IPS-NIHi11 (cell line): ENCODE results near the gene HHAT.

Experiments
- DNase-seq: peaks from one replicate; pipeline ENCODE4 v3.0.0; 2012; ENCODE audit warnings: mixed read lengths, low spot score

HHAT gene

GRCh38 chr1:210487021-210487420, 158.3 kb downstream of the HHAT start:
- DNase-seq, result no peak

DNA sequence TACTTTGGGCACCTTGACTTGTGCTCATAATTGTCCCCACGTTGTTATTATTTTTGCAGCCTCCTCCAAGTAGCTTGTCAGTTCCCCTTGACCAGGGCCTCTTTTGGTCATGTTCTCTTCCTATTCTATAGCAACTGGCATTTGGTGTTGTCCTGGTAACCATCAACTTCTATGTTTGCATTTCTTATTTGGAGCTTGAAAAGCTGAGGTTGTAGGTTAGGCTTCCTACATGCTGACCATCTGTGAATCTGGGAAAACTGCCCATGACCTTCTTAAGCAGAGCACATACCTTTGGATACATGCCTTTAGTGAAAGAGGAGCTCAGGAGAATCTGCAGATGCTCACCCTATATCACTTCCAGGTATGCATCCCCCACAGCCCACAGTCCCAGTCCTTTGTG, 160.8 kb downstream of the HHAT start:
- DNase-seq, result no peak

- no peak for DNase-seq
Measured at GRCh38 chr1:210490781-210491180, 162.1 kb downstream of the HHAT start.

GRCh38 chr1:210496063-210496462, 167.4 kb downstream of the HHAT start:
- DNase-seq, result no peak

DNA sequence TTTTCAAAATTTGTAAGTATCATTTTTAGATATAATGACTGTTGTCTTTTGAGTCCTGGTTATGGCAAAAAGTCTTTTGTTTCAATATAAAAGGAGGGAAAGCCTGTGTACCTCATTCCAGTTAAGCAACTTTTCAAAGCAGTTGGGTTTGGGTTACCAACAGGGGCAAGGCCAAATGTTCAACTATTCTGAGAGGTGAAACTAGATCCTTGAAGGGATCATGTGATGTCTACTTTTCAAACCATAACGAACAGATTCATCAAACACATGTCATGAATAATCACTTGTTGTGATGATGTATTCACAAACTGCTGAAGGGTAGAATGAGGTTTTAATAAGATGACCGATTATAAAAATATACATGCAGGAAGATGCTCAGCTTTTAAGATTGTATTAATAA, 171.3 kb downstream of the HHAT start:
- DNase-seq, result no peak

- peak; percentile 21 for DNase-seq
Measured at GRCh38 chr1:210500831-210501230, 172.1 kb downstream of the HHAT start.

GRCh38 chr1:210504286-210504685, 175.6 kb downstream of the HHAT start:
- DNase-seq, result no peak

- no peak for DNase-seq
Measured at GRCh38 chr1:210505601-210506496, 177.1 kb downstream of the HHAT start.

DNA sequence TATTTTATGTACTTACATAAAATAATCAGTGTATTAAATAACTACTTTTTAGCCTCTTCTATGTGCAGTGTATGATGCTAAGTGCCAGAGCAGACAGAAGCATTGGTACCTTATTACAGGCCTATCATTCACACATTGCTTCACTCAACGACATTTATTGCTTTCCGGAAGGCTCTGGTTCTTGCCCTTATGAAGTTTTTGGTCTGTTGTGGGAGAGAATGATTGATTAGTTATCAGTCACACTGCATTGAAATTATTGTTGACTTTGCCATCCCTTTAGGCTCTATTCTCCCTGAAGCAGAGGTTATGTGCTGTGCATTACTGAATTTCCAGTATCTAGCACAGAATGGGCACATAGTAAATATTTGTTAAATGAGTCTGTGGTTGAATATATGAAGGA, 178.0 kb downstream of the HHAT start:
- no peak for DNase-seq

DNA sequence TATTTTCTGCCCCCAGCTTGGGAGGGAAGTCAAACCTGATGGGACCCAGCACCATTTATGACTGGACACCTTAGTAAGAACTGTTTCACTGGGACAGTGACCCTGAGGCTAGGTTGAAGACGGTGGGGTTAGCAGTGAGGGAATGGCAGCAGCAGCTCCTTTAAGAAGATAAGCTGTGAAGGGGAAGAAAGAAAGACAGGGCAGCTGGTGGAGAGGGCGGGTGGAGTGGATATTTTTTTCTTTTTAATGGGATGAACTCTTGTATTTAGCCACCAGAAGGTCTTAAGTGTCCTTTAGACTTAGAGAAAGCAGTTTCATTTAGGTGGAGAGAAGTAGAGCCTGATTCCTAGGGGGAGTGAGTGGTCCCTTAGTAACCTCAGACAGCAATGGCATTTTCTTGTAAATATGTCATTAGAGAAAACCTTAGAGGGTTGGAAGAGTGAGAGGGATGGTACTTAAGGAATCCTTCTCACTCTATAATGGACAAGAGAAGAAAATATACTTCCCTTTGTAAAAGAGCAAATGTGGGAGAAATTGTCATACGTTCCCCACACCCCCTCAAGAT, 187.5 kb downstream of the HHAT start:
- DNase-seq, result no peak

DNA sequence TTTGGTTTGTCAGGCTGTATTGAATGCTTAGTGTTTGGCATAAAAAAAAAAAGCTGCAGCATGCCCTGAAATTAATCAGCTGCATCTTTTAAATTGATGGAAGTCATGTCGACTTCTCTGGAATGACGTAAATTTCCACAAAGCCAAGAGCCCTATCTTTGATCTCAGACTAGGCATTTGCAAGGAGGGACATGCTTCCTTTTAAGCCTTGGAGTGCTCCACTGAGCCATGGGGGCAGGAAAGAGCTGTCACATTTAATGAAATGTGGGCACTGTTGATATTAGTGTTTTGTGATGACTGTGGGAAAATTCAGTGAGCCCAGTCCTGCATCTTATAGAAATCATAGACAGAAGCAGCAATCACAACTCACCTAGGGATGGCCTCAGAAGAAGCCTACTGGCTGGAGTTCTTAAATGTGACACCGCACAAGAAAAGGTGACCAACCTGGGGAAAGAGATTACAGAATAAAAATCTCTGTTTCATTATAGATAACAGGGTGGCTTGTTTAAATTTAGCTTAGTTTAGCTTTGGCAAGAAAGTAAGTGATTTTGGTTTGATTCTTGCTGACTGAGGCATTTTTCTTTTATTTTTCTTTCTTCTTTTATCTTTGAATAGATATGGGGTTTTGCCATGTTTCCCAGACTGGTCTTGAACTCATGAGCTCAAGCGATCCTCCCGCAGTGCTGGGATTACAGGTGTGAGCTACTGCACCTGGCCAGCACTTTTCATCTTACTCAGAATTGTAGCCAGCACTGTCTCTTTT, 188.2 kb downstream of the HHAT start:
- no peak for DNase-seq

GRCh38 chr1:210523830-210524229, 195.1 kb downstream of the HHAT start:
- no peak for DNase-seq

DNA sequence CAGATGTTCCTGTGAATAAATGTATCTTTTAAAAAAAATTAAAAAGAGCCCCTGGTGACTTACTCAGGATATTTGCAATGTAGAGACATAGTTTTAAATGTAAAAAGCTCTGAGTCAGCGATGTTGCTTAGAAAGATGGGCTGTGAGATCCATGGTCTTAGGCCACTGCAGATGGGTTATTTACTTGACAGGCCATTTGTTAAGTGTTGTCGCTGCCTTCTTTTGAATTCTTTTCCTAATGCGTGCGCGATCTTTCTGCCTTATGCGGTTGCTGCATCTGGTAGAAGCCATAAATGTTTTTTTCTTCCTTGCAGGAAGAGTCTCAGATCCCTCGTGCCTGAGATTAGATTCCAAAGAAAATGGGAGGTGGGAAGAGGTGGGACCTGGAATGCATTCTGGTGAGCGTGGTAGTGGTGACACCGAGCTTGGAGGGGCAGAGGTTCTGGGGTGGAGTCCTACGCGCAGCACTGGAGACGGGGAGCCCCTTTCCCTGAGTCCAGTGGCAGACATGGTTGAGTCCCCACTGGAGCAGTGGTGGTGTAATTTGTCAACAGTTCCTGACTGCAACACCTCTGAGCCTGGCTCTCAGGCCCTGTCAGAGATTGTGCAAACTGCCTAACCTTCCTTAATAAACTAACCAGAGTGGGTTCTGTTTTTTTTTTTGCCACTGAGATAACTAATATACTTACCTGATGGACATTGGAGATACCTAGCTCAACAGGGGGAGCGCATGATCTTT, 197.2 kb downstream of the HHAT start:
- no peak for DNase-seq

DNA sequence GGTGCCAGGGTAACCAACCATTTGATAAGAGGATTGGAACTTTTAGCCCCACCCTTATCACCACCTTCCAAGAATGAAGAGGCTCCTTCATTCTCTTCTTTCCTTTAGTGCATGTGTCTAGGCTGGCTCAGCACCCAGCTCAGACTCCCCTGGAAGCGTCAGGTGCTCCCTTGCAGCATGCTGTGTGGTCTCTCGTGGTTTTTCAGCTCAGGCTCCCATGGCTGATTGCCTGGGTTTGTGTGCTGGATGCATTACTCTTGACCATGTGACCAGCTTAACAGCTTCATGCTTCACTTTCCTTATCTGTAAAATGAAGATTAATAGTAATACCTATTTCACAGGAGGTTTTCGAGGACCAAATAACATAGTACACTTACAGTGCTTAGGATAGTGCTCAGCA, 198.4 kb downstream of the HHAT start:
- DNase-seq, result no peak

- DNase-seq, result no peak
Measured at GRCh38 chr1:210531475-210532222, 202.9 kb downstream of the HHAT start.

DNA sequence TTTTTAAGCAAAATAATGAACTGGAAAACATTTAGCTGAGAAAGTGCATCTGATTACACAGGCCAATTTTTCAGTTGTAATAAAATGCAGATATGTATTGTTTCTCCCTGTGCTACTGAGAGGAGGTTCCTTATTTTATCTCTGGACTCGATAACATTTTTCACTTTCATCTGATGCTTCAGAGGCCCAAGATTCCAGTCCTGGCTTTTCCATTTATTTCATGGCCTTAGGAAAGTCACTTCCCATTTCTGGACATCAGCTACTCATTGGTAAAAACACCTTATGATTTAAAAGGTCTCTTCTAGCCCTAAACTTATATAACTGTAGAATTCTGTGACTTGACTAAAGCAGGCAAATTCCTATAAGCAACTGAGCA, 203.5 kb downstream of the HHAT start:
- DNase-seq, result no peak

GRCh38 chr1:210535761-210536160, 207.1 kb downstream of the HHAT start:
- no peak for DNase-seq

- peak; percentile 29 for DNase-seq
Measured at GRCh38 chr1:210536254-210536961, 207.7 kb downstream of the HHAT start.

- DNase-seq, result no peak
Measured at GRCh38 chr1:210540288-210540687, 211.6 kb downstream of the HHAT start.

DNA sequence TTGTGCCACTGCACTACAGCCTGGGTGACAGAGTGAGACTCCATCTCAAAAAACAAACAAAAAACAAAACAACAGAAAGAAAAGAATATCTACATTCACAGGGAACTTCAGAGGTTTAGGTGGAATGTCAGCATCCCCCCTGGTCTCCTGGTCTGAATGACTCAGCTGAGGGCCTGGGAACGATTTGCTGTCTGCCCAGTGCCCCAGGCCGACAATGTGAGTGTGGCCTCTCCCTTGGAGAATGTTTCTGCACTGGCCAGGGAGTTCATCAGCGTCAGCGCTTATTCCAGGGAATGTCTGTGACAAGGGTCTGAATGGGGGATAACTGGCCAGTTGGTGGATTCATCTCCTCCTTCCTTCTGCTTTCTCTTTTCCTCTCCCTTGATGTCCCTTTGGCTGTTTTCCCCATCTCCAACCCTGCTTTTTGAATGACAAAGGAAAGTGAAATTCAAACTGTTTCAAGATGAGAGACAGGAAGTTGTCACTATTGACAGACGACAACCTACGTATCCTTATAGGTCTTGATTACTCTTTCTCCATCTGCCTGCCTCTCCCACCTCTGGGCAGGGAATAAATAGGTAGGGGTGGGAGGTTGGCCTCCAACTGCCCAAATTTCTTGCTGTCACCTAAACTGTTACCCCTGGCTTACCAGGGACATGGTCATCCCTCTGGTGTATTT, 213.1 kb downstream of the HHAT start:
- peak; percentile 23 for DNase-seq
